Fibroblast of skin of left quadriceps (primary cell): ENCODE measurements around the gene IDH3B.

ENCODE experiments used
- DNase-seq, 2 experiments: peaks; one replicate each; pipeline ENCODE4 v3.0.0-alpha.2; 2013; ENCODE audit warnings: low read depth in 2 of 2

Gene IDH3B

GRCh38 chr20:2618815-2619214 lies 45.2 kb downstream of the IDH3B start:
- DNase-seq: no peak

DNA sequence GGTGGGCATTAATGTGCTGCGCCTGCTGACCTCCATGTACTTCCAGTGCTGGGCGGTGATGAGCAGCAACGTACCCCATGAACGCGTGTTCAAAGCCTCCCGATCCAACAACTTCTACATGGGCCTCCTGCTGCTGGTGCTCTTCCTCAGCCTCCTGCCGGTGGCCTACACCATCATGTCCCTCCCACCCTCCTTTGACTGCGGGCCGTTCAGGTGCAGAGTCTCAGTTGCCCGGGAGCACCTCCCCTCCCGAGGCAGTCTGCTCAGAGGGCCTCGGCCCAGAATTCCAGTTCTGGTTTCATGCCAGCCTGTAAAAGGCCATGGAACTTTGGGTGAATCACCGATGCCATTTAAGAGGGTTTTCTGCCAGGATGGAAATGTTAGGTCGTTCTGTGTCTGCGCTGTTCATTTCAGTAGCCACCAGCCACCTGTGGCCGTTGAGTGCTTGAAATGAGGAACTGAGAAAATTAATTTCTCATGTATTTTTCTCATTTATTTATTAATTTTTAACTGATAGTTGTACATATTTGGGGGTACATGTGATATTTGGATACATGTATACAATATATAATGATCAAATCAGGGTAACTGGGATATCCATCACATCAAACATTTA lies 46.8 kb downstream of the IDH3B start:
- DNase-seq: no peak

DNA sequence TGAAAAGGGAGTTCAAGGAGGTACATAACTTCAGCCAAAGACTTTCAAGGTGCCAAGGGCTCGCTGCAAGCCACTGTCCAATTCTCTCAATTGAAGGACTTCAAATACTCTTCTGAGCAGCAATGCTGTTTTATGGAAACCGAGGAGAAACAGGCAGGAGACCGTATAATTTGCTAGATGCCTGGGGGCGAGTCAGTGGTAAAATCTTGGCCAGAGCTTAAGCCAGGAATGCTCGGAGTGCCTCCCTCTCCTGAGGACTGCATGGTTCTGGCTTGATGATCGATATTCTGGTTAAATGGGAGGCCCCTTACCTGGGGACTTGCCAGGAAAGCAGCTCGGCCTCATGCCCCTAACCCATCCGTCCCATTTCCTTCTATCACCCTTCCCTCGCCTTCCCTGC lies 47.4 kb downstream of the IDH3B start:
- no peak for DNase-seq

GRCh38 chr20:2612073-2612472 lies 51.9 kb downstream of the IDH3B start:
- no peak for DNase-seq

- no peak for DNase-seq
These were observed 52.9 kb downstream of the IDH3B start for GRCh38 chr20:2610941-2611720.

DNA sequence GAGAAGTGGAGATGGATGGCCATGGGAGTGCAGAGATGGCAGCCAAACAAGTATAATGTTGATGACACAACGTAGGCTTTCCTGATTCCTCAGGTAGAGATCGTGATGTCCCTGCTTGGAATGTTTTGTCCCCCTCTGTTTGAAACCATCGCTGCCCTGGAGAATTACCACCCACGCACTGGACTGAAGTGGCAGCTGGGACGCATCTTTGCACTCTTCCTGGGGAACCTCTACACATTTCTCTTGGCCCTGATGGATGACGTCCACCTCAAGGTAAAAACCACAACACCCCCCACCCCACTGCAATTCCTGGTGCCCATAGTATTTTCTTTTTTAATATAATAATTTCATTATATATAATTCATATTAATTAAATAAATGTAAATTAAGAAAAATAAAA lies 53.7 kb downstream of the IDH3B start:
- no peak for DNase-seq
